NCI-H2196 treated with DMSO at 0.1 percent for 48 hours (cell line): Measurements from ENCODE around the gene LYVE1.
"Not testable (repeated sequence)": the region's sequence is repeated elsewhere in the genome, so short reads cannot be mapped to it uniquely, and the experiment has no call there.

Experiments
- DNase-seq: peaks from one replicate; lab custom pipeline; 2025; ENCODE audit not compliant: unreplicated experiment; lab: John Stamatoyannopoulos, UW

Gene LYVE1, protein sequence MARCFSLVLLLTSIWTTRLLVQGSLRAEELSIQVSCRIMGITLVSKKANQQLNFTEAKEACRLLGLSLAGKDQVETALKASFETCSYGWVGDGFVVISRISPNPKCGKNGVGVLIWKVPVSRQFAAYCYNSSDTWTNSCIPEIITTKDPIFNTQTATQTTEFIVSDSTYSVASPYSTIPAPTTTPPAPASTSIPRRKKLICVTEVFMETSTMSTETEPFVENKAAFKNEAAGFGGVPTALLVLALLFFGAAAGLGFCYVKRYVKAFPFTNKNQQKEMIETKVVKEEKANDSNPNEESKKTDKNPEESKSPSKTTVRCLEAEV

DNA sequence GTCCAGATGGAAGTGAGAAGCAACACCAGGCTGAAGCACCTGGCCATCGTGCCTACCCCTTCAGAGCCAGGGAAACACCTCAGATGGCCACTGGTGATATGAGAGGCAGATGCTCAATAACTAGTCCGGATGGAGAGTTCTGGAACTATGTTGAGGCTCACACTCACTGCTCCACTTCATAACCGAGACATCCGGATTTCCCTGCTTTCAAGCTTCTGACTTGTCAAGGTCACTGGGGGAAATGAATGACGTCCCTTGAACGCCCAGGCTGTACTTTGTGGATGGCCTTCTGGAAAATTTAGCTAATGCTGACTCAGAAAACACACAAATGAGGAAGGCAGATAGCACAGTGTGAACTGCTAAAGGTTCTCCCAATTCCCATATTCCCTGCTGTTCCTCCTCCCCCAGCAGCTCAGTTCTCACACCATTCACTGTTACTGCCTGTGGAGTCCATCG lies at the start of gene LYVE1:
TSS of gene LYVE1 (minus strand) at position 180 of the 456 bp plus-strand sequence. CDS start at position 47, 133 bp downstream.
- DNase-seq: no peak

DNA sequence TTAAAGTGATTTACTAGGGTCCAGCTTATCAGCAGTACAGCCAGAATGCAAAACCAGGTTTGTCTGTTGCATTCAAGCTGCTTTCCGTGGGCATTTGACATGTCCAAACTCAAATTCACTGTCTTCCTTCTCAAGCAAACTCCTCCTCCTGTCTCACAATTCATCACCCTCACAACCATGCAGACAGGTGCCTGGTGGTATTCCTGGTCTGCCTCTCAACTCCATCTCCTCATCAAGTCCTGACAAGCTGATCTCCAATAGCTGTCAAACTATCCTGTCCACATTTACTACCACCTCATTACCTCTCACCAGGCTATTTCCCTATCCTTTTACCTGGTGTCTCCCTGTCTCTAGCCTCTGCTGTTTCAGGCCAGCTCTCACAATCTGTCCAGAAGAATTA lies 49.1 kb upstream of the LYVE1 start:
- DNase-seq: no peak

DNA sequence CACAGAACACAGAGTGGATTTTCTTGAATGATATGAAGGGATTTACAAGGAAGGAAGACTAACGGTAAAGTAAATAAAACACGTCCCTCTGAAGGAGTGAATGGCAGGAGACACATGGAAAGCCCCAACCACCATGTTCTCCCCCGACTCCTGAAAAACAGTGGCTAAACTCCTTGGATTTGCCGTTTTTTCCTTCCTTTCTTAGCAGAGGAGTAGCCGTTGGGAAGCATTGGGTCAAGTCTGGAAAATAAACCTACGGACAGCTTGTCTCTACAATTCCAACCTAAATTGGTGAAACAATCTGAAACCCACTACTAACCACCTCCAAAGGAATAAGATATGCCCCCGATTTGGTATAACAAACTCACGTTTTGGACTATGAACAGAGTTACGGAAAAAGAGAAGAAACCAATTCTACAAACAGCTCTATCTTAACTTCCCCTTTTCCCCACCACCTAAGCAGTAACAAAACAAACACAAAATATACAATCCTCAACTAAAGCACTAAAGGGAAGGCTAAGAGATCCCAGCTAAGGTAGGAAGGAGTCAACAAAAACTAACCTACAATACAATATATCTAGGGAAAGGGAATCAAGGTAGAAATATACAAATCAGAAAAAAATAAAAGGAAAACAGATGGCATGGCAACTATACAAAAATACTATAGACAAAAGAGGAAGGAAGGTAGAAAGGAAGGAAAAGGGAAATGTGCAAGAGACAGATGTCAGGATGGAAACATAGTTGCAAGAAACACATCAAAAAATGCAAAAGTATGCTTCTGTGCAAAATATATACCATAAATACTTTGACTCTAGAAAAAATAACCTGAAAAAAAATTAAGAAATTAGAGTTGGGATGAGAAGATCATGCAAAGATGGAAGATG lies 43.8 kb upstream of the LYVE1 start:
- DNase-seq: no peak

DNA sequence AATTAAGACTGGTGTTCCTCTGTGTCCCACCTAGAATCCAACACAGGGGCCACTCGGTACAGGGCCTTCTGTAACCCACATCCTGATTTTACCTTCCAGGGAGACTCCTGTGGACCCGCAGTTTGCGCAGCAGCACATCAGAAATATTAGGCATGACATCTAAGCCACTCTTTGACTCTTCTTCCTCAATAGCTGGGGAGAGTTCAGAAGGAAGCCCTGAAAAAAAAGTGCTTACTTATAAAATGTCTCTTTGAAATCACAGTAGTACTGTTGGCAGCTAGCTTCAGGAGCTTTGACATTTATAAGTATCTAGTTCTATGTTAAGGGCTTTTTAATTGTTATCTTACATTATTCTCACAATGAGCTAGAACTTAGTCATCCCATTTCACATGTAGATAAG lies 41.2 kb upstream of the LYVE1 start:
- no peak for DNase-seq

DNA sequence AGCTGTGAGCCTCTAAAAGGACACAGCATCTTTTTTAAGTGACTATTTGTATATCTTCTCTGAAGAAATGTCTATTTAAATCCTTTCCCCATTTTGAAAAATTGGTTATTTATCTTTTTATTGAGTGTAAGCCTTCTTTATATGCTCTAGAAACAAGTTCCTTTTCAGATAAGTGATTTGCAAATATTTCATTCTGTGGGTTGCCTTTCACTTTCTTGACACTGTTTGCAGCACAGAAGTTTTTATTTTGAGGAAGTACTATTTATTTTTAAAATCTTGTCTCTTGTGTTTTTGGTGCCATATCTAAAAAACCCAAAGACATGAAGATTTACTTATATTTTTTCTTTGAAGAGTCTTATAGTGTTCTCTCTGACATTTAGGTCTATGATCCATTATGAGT lies 40.1 kb upstream of the LYVE1 start:
- no peak for DNase-seq

DNA sequence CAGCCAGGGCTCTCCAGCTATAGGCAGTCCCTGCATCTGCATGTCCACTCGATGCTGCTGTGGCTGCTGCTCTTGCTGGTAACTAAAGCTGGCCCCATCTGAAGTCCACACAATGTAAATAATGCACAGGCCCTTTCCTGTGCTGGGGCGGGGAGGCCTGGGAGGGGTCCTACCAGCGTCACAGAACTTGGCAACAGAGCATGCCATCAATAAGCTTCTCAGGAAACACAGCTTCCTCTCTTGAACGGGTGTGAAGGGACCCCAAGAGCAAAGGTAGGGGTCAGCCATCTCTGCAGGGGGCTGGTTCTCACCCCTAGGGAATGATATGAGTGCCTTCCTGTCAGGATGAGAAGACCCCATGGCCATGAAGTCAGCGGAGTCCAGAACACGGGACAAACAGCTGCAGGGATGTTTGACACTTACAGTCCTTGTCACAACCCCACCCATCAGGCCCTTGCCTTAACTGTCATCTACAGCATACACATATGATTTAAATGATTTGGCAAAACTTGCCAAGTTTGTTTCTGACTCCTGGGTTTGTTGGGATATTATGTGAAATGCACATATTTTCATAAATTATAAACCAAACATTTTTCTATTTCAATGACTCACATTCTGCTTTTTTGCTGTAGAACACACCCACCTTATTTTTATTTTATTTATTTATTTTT lies 39.1 kb upstream of the LYVE1 start:
- no peak for DNase-seq

DNA sequence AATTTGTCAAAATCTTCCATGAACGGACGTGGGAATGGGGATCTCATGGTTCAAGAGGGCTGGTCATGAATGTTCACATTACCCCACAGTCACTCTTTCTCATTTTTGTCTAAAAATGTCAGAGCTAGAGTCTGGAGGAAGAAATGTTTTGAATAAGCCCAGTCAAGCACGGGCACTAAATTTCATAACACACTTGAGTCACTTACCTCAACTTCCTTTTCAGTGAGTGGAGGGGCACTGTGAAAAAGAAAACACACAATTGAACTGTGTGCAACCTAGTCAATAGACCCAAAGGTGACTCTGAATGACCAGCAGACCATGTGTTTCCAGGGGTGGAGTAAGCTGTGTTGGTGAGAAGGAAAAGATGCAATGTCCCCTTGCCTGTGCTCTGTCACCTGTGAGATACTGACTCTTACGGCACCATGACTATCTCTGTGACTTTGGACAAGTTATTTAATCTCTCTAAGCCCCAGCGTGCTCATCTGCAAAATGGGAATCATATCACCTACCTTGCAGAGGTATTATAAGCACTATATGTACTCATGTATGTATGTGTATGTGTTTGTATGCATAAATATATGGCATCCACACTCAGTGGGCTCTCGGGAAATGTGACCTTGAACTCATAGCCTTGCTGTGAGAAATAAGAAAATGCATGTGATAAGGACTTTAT lies 38.2 kb upstream of the LYVE1 start:
- DNase-seq: no peak

DNA sequence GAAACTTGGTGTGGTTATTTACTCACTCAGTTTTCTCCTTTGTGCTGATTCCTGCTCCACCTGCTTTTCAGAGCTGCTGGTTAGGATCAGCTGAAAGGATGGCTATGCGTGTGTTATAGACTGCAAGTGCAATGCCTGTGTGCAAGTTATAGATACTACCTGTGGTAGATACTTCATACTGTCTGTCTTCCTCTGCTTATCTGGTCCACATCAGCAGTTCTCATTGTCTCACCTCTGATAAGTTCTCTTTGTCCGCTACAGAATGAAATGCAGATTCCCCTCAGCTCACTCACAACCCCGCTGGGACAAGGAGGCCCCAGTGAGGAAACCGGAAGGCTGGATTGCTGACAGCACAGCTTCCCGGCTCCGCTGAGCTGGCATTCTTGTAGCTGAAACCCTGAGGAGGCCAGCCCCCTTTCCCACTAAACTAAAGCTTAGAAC lies 37.5 kb upstream of the LYVE1 start:
- DNase-seq: no peak

DNA sequence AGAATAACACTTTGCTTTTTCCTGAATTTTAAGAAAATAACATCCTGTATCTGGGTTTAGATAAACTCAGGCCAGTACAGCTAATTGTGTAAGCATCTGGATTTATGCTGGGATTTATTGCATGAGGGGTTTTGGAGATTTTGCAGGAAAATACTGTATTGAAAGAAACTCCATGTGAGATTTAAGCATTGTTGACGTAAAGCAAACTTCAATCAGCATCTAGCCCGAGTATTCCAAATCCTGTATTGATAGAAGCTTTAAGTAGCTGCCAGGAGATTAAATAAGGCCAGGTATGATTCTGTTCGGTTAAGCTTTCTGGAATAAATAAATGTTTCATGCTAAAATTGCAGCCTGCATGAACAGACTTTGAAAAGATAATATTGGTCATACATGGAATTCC lies 36.3 kb upstream of the LYVE1 start:
- no peak for DNase-seq

DNA sequence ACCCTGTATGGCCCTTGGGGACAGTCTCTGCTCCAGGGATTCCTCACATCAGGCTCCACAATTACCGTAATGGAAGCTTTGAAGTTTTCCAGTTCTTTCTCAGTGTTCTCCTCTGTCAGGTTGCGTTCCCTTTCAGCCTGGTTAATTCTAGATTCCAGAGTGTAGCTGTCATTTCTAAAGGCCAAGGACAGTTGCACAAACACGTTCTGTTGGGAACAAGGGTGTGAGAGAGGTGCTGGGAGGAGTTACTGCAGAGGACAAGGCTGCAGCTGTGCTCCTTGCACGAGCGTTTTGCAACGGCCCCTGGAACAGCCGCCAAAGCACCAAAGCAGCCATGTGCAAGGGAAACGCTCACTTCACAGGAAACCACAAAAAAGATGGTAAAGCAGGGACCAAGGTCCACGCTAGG lies 35.9 kb upstream of the LYVE1 start:
- DNase-seq: no peak

DNA sequence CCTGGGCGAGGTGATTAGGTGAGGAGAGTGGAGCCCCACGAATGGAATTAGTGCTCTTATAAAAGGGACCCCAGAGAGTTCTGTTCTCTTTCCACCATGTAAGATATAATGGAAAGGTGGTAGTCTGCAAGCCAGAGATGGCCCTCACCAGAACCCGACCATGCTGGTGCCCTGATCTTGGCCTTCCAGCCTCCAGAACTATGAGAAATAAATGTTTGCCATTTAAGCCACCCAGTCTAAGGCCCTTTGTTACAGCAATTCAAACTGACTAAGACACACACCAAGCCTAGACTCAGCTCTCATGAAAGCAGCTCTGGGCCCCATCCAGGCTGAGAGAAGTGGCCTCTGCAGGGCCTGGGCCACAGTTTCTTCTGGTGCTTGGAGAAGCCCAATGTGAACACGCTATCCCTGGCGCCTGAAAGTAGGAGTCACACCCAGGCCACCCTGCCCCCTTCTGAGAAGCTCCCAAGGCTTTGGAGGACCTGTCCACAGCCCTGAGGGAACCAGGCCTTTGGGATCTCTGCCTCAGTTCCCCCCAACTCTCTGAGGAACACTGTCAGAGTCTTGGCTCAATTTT lies 35.3 kb upstream of the LYVE1 start:
- no peak for DNase-seq

DNA sequence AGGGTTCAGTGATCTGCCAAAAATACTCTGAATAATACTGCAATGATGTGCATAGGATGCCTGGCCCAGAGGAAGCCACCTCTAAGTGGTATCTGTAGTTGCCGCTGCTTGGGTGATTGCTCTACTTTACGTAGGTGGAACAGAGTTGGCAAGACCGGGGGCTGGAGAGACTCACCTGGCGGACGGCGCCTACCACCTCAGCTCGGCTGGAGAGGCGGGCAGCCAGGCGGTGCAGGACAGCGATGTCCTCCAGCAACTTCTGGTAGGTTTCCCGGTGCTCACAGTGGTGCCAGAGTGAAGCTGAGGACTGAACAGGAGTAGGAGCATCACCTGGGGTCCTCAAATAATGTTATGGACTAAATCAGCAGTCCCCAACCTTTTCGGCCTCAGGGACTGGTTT lies 34.5 kb upstream of the LYVE1 start:
- DNase-seq: no peak

DNA sequence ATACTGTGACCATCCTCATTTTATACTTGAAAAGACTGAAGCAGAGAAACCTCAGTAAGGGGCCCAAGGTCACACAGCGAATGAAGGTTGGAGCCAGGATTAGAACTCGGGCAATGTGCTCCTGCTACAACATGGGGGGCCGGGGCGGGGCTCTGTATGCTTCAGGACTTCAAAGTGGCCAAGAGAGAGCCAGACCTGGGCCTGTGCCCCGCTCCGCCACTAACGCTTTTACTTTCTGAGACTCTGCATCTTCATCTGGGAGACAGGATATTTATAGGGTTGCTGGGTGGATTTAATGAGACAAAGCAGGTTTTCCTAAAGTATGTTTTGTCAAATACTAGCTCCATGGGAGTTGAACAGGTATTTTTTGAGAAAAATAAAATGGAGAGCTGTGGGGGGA lies 33.9 kb upstream of the LYVE1 start:
- DNase-seq: no peak

DNA sequence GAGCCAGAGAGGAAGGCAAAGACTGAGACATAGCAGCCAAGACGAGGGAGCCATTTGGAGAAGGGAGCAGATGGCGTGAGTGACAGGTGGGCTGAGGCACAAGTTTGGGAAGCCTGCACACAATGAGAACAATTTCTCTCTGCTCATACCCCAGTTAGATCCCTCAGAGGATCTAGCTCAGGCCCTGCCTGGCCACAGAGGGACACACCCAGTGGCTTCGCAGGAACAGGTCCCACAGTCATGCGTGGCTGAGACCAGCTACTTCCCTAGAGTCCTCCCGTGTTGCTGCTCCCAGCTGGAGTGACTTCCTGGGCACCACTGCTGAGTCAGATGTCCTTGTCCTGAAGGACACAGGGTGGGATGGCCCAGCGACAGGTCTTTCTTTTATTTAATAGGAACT lies 33.4 kb upstream of the LYVE1 start:
- no peak for DNase-seq

DNA sequence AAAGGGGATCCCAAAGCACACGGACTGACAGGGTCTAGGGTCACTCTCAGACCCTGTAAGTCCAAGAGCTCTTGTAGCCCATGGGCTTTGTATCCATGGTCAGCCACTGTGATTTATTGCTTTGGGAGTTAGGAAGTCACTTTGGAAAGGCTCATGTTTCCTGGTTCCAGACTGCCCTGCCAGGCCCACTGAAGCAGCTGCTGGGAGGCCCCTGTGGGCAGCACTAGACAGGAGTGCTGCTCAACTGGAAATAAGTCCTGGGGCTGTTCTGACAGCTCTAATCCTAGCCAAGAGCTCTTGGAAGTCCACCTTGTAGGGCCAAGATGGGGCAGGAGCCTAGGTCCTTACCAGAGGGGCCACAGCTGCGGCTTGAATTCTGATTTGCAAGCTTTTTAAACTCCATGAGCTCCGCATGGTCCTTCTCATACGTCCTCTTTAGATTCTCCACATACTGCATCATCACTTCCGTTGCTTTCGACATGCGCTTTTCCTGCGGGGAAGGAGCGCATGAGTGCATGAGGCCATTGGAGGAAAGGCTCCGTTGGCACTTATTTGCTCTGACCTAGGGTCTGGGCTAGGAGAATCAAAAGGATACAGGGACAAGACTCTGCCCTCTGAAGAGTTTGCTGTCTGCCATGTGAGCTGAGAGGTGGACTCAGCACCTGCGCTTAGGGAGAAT lies 32.2 kb upstream of the LYVE1 start:
- no peak for DNase-seq

DNA sequence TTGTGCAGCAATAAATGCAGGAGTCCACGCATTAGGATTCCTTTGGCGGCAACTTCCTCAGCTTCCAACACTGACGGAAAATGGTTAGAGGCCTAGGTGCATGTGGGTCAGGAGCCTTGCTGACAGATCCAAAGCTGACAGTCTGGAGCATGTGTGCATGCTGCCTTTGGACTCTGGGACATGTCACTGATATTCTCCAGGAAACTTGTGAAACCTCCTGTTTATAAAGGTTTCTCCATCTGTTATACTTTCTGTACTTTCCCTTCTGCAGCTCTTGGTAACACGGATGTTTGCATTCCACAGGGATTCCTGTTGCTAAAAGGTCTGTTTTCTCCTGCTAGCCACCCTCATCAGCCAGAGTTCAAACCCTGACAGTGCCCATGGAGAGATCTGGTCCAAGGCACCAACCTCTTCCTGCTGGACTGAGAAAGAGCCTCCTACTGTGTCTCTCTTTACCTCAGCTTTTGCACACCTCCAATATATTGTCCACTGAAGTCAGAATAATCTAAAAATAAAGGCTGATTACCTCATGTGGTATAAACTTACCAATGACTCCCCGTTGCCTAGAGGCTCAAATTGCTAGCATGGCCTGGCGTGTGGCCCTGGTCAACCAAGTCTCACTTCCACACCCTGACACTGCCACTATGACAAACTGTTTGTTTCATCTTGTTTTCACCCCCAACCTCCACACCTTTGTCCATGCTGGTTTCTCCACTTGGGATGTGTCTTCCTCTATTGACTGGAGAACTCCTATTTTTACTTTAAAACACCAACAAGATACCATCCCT lies 31.1 kb upstream of the LYVE1 start:
- no peak for DNase-seq

DNA sequence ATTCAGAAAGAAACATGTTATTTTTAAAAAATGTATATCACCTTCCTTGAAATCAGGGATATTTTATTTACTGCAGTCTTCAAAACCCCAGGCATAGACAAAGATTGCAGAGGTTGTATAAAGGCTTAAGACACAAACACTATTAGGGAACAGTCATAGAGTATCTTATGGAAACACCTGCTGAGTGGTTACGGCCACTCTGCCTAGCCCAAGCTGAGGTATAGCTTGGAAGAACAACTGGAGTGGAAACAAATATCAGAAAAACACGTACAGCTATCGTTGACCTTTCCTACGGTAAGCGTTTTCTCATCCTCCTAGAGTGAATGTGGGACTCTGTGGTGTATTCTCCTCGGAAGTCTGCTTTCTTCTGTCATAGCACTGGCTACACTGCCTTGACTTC lies 30.4 kb upstream of the LYVE1 start:
- DNase-seq: no peak

DNA sequence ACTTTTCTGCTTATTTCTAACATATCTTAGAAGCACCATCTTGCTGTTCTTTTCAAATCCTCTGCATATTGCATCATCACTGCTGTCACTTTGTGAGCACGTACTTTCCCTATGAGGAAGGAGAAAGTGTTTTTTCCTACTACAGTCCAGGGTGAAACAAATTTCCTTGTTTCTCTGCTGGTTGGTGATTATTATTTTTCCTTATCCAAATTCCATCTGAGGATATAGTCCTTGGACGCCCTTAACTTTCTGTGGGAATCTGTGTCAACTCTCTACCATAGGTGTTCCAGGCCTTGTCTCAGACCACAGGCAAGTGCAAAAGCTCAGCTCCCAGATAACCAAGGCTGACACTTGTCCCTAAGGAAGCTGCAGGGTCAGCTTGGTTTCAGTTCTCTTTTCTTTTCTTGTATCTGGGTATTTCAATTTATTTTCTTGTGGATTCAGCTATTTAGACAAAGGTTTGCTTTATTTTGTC lies 29.4 kb upstream of the LYVE1 start:
- no peak for DNase-seq

DNA sequence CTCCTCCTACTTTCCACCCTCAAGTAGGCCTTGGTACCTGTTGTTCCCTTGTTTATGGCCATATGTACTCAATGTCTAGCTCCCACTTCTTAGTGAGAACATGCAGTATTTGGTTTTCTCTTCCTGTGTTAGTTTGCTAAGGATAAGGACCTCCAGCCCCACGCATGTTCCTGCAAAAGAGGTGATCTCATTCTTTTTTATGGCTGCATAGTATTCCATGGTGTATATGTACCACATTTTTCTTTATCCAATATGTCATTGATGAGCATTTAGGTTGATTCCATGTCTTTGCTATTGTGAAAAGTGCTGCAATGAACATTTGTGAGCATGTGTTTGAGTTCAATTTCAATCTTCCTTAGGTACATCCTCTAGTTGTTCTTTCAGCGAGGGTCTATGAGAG lies 27.4 kb upstream of the LYVE1 start:
- not testable (repeated sequence) for DNase-seq
